NCI-H526 (cell line): ENCODE data around the gene CATSPERD.

Experiments used
- DNase-seq, 2 experiments: peaks; one replicate each; lab custom pipeline; 2025; lab: John Stamatoyannopoulos, UW

Gene CATSPERD

GRCh38 chr19:5827342-5827890, 107.0 kb downstream of the CATSPERD start:
- no peak for DNase-seq

DNA sequence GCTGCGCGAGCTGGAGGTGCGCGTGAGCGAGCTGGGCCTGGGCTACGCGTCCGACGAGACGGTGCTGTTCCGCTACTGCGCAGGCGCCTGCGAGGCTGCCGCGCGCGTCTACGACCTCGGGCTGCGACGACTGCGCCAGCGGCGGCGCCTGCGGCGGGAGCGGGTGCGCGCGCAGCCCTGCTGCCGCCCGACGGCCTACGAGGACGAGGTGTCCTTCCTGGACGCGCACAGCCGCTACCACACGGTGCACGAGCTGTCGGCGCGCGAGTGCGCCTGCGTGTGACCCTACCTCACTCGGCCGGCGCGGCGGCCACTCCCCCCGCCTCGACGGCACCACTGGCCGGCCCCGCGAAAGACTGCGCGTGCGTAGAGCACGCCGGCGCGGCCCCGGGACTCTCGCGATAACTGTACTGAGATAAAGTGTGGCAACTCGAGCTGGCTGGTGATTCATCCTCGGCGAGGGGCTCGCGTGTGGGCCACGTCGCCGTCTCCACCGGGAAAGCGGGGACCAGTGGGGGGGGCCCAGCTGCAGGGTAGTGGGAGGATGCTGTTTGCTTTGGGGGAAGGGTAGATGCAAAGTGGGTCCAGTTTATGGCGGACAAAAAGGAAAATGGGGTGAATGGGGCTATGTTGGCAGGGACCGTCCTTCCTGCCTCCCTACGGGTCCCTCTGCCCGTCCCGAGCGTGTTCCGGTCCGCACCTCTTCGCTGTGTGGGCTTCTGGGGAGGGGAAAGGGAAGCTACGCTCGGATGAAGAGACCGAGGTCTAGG, 107.6 kb downstream of the CATSPERD start:
- peak; percentile 51 to 94 for DNase-seq
